NB4 (cell line): ENCODE measurements around the gene MORC2.

Source experiments
- DNase-seq: peaks from one replicate; pipeline ENCODE4 v3.0.0; 2010; ENCODE audit warnings: low read depth
- H3K4me3 ChIP-seq: one replicate; pipeline ENCODE4 v1.5.1; 2011; ENCODE audit warnings: mild to moderate bottlenecking, low read depth, low read length, moderate library complexity
- MYC ChIP-seq: IDR thresholded peaks from 2 replicates; pipeline ENCODE4 v1.6.1; 2011; ENCODE audit warnings: low read depth, low read length
- POLR2A ChIP-seq: IDR thresholded peaks from 2 replicates; pipeline ENCODE4 v1.6.1; 2011; ENCODE audit warnings: mild to moderate bottlenecking; ENCODE audit not compliant: insufficient read length; ENCODE audit errors: extremely low read depth
- TF ChIP-seq, protein P1 (sequence below): IDR thresholded peaks from 2 replicates; pipeline ENCODE4 v1.6.1; 2011; ENCODE audit warnings: low read depth, low read length
- TF ChIP-seq, protein P2 (sequence below): IDR thresholded peaks from one replicate; pipeline ENCODE4 v1.5.1; 2012; ENCODE audit warnings: low read depth, low read length

The MORC2 gene

DNA sequence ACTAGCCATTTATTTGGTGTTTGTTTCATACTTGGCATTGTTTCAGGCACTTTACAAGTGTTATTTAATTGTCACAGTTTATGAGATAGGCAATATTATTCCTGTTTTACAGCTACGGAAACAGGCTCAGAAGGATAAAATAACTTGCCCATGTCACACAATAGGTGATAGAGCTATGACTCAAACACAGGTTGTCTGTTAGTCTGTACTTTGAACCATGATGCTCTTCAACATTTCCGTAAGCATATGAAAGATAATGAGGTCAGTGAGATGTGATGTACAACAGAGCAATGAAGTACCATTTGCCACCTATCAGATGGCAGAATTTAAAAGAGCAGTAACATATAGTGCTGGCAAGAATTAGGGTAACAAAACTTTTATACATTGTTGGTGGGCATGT is 15.7 kb upstream of the MORC2 start:
- no peak for TF ChIP-seq MYC
- TF ChIP-seq POLR2A: no peak
- TF ChIP-seq, protein P1, sequence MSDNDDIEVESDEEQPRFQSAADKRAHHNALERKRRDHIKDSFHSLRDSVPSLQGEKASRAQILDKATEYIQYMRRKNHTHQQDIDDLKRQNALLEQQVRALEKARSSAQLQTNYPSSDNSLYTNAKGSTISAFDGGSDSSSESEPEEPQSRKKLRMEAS: no peak
- TF ChIP-seq, protein P2, sequence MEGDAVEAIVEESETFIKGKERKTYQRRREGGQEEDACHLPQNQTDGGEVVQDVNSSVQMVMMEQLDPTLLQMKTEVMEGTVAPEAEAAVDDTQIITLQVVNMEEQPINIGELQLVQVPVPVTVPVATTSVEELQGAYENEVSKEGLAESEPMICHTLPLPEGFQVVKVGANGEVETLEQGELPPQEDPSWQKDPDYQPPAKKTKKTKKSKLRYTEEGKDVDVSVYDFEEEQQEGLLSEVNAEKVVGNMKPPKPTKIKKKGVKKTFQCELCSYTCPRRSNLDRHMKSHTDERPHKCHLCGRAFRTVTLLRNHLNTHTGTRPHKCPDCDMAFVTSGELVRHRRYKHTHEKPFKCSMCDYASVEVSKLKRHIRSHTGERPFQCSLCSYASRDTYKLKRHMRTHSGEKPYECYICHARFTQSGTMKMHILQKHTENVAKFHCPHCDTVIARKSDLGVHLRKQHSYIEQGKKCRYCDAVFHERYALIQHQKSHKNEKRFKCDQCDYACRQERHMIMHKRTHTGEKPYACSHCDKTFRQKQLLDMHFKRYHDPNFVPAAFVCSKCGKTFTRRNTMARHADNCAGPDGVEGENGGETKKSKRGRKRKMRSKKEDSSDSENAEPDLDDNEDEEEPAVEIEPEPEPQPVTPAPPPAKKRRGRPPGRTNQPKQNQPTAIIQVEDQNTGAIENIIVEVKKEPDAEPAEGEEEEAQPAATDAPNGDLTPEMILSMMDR: no peak
- DNase-seq: no peak
- no peak overlapping the region for H3K4me3 ChIP-seq

DNA sequence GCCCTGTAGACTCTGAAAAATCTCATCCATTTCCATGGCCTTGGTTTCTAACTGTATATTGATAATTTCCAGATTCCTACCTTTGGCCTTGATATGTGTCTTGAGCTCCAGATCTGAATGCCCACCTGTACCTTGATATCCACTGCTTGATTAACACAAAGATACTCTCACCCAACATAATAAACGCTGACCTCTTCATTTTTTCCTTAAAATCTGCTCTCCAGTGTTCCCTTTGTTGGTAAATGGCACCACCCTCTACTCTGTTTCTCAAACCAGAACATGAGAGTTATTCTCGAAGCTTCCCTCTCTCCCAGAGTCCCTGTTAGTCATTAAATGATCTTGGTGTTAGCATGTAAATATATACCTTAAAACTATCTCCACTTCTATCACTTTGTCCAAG is 13.9 kb upstream of the MORC2 start:
- TF ChIP-seq MYC (no peak), POLR2A (no peak)
- TF ChIP-seq, protein P1: no peak
- TF ChIP-seq, protein P2: no peak
- H3K4me3 ChIP-seq: no peak overlapping the region
- no peak for DNase-seq

DNA sequence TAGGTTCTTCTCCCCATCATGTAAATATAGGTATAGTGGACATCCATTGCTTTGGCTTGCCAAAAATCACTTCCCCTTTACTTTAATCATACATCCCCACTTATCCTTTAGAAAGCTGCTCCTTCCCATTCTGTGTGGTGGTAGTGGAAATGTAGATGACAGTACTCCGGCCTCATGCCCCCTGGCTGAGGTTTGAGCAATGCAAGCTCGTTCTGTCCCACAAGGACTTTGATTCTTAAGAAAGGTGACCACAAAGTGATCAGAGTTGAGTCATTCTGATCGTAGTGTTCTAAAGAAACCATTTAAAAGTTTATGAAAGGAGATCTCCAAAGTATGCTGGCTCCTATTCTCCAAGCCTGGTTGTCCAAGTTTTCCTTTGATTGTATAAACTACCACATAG is 11.4 kb upstream of the MORC2 start:
- no peak for DNase-seq
- TF ChIP-seq, protein P1: no peak
- TF ChIP-seq, protein P2: no peak
- TF ChIP-seq POLR2A (no peak), MYC (no peak)
- no peak overlapping the region for H3K4me3 ChIP-seq

DNA sequence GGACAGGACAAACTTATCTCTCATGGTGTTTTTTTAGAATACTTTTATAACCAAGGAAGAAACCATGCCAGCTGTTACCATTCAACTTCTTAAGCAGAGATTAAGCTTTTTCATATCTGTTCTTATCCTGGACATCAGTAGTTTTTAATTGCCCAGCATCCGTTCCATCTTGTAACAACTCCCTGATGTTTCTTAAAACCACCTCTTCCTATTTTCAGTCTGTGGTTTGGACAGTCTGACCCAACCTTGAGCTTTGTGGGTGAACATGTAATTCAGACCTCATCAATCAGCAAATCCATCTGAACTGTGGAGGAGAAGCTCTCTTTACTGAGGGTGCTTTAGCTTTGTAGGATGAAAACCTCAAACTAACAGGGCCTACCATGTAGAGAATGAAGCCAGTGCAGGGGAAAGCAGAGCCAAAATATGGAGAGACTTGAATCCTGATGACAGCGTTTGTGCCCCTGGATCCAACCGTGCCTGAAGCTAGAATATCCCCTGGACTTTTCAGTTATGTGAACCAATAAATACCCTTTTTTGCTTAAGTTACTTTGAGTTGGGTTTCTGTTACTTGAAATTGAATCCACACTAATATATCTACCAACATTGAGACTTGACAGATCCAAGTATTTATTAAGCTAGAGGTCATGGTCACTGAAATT is 9.9 kb upstream of the MORC2 start:
- H3K4me3 ChIP-seq: no peak overlapping the region
- TF ChIP-seq, protein P1: no peak
- TF ChIP-seq POLR2A: no peak
- TF ChIP-seq, protein P2: no peak
- TF ChIP-seq MYC: no peak
- peak; percentile 82 for DNase-seq

DNA sequence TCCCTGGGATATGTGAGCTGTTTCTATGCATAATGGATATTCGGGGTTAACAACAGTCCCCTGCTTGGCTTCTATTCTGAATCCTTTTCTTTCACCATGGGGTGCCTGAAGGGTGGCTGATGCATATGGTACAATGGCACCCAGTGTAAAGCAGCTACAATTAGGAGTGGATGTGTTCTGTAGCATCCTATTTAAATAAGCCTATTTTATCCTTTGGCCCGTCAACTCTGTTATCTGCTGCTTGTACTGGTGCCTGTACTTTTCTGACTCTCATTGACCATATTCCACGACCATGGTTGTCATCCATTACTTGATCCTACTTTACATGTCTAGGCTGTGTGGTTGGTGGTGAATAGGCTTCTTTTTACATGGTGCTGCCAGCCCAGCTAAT is 1.8 kb upstream of the MORC2 start:
- TF ChIP-seq, protein P2: no peak
- peak overlapping the region; percentile 89 for H3K4me3 ChIP-seq
- DNase-seq: no peak
